CD4-positive, alpha-beta T cell treated with Interleukin-12 subunit alpha and Interleukin-12 subunit beta, for 1 hour (primary cell): ENCODE results near the gene SP140.
A peak's percentile ranks its signal among the peaks of the same experiment; 100 is the strongest.
"Not testable (repeated sequence)": the region's sequence is repeated elsewhere in the genome, so short reads cannot be mapped to it uniquely, and the experiment has no call there.

Experiments
- DNase-seq: peaks from one replicate; pipeline ENCODE4 v3.0.0-alpha.2; 2020

SP140 gene

DNA sequence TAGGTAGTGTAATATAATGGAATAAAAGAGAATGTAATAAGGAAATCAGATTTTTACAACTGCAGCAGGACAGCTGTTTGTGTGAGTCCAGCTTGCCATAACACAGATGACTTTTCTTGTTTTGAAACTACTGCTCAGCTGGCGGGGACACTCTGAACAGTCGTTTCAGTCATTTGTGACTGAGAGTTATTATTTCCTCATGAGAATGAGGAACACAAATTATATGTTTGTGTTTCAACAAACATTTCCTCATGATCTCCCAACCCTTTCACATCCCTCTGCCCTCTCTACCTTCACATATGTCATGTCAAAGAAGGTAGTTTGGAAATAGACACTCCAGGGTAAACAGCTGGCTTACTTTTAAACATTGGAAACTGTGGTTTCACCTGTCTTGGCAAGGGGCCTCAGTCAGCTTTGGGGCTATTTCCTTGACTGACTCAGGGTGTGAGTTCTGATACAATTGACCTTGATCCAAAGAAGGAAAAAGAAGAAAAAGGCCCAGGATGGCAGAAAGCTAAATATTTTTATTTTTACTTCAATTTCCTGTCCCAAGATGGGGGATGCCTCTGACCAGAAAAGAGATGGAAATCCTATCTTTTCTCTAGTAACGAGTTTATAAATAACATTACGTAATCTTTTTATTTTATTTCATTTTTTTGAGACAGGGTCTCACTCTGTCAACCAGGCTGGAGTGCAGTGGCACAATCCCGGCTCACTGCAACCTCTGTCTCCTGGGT is 102.0 kb downstream of the SP140 start:
- DNase-seq: no peak

DNA sequence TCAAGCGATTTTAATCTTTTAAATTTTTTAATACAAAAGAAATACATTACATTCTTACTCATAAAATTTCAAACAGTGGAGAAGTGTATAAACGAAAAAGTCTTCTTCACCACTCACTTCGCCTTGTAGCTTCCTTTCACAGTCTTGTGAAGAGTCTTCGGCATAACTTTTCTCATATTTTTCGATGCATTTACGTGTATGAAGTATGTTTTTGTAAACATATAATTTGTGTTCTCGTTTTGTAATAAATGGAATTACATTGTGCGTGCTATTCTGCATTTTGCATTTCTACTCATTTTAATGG is 102.6 kb downstream of the SP140 start:
- no peak for DNase-seq

DNA sequence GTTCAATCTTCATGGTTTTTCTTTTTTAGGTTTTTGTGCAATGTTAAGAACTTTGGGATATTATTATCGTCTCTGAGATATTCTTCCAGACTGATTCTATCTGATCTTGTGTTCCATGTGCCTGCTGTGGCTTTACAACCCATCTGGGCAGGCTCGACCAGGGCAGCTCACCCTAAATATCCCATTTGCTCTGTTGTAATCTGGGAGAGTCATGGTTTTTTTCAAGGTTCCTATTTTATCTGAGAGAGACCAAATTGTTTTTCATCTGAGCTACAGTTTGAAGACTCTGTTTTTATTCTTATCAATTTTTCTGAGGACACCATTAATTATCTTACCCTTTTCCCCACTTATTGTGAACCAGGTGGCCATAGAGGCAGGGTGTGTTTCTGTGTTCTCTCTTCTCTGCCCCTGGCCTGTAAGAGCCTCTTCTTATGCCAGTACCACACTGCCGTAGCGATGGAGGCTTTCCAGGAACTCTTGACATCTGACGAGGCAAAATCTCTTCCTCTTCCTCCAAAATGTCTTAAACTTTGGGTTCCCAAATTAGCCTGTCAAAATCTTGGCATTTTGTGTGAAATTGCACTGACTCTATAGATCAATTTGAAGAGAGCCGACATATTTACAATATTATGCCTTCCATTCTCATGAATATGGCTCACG is 104.5 kb downstream of the SP140 start:
- no peak for DNase-seq

DNA sequence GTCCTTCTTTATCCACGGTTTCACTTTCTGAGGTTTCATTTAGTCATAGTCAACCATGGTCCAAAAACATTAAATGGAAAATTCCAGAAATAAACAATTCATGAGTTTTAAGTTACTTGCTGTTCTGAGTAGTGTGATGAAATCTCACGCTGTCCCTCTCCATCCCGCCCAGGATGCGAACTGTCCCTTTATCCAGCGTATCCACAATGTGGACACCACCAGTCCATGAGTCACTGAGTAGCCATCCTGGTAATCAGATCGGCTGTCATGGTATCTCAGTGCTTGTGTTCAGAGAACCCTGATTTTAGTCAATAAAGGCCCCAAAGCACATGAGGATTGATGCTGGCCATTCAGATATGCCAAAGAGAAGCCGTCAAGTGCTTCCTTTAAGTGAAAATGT is 105.2 kb downstream of the SP140 start:
- no peak for DNase-seq

DNA sequence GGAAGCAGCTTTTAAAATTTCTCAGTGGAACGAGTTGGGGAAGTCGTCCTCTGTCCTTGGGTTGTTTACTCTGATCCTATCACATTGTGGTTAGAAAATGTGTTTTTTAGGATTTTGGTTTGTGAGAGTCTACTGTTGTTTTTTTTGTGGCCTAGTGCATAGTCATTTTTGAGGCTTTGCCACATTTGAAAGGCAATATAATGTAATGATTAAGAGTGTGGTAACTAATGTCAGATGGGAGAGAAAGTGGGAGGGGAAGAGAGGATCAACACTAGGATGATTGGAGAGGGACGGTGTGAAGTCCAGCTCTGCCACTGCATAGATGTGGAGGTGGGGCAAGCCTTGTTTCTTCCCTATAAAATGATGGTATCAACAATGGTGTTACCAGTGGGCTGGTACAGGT is 109.9 kb downstream of the SP140 start:
- DNase-seq: no peak

DNA sequence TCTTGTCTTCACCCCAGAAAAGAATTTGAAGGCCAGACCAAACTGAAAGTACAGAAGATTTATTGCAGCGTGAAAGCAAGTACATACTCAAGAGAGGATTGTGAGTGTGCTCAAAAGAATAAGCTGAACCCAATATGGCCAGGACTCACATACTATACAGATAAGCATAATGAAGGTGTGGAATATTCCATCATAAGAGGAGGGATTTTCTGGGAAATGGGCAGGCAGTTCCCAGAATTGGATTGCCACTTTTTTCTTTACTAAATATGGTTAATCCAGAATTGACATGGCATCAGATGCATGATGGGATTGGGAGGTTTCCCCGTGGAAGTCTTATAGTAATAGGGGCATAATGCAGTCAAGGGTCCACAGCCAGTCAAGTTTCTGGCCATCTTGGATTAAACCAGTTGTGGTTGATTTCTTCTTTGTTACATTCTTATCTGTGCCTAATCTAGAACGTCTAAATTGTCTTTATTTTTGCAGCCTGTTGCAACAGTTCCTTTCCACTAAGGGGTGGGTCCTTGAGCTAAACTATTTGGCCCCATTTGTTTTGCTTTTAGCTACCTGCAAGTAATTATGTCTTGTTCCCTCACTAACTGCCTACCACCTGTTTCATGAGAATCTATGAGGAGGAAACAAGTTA is 110.4 kb downstream of the SP140 start:
- DNase-seq: no peak

DNA sequence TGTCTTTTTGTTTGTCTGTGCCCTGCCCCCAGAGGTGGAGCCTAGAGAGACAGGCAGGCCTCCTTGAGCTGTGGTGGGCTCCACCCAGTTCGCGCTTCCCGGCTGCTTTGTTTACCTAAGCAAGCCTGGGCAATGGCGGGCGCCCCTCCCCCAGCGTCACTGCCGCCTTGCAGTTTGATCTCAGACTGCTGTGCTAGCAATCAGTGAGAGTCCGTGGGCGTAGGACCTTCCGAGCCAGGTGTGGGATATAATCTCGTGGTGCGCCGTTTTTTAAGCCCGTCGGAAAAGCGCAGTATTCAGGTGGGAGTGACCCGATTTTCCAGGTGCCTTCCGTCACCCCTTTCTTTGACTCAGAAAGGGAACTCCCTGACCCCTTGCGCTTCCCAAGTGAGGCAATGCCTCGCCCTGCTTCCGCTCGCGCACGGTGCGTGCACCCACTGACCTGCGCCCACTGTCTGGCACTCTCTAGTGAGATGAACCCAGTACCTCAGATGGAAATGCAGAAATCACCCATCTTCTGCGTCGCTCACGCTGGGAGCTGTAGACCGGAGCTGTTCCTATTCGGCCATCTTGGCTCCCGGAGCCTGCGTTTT is 116.5 kb downstream of the SP140 start:
- not testable (repeated sequence) for DNase-seq

DNA sequence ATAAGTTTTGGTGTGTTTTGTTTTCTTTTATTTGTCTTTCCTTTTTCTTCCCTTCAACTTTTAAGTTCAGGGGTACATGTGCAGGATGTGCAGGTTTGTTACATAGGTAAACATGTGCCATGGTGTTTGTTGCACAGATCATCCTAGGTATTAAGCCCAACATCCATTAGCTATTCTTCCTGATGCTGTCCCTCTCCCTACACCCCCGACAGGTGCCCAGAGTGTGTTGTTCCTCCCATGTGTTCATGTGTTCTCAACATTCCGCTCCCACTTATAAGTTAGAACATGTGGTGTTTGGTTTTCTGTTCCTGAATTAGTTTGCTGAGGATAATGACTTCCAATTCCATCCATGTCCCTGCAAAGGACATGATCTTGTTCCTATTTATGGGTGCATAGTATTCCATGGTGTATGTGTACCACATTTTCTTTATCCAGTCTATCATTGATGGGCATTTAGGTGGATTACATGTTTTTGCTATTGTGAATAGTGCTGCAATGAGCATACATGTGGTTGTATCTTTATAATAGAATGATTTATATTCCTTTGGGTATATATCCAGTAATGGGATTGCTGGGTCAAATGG is 117.6 kb downstream of the SP140 start:
- DNase-seq: not testable (repeated sequence)

DNA sequence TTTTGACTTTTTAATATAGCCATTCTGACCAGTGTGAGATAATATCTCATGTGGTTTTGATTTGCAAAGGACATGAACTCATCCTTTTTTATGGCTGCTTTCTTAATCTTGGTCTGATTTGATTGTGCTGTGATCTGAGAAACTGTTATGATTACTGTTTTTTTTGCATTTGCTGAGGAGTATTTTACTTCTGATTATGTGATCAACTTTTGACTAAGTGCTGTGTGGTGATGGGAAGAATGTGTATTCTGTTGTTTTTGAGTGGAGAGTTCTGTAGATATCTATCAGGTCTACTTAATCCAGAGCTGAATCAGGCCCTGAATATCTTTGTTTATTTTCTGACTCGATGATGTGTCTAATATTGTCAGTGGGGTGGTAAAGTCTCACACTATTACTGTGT is 118.2 kb downstream of the SP140 start:
- no peak for DNase-seq

DNA sequence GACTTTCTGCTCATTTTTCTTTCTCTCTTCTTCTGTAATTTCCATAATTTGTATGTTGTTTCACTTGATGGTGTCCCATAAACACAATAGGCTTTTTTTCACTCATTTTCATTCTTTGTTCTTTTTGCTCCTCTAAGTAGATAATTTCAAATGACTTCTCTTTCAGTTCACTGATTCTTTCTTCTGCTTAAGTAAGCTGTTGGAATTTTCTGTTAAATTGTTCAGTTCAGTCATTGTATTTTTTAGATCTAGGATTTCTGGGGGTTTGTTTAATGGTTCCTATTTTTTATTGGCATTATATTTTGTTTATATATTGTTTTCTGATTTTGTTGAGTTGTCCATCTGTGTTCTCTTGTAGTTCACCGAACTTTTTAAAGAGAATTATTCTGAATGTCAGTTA is 120.9 kb downstream of the SP140 start:
- DNase-seq: no peak

DNA sequence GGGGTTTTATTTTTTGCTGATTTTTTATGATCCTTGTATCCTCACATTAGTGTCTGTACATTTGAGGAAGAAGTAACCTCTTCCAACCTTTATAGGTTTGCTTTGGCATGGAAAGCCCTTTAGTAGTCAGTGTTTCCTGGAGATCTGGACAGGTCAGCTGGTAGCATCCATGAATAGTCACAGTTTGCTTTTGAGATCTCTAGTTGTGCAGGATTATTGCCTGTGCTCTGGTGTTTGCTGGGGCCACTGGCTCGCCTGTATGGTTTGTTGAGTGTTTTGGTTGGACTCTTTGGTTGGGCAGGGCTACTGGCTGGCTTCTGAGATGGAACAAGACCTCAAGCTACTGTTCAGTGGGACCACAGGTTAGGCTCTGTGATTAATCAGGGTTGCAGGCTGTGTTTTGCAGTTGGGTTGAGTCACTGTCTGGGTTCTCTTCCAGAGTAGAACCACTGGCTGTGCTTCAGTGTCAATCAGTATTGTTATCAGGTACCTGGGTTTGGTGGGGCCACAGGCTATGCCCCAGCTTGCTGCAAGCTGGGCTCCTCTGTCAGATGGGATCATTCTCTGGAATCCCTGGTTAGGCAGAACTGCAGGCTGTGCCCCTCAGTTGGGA is 121.5 kb downstream of the SP140 start:
- no peak for DNase-seq

DNA sequence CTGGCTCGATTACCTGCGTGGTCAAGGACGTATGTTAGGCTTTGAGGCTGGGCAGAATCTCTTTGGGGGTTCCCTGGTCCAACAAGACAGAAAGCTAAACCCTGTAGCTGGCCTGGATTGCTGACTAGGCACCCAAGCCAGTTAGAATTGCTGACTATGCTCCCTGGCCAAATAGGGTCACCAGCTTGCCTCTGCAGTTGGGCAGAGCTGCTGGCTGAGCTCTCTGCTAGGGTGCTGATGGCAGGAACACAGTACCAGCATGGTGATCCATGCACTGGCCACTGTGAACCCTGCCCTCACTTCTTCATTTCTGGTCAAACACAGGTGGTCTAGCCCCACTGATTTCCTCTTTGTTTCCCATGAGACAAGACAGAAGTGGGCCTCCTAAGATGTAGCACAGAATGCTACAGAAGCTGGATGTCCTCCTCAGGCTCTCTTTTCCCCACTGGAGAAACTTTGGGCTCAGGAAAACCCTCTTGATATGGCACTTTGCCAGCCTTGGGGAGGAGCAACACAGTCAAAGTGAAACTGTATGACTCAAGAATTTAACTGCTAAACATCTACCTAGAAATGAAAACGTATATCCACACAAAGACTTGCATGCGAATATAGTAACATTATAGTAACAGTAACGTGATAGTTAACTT is 122.2 kb downstream of the SP140 start:
- peak; percentile 33 for DNase-seq

DNA sequence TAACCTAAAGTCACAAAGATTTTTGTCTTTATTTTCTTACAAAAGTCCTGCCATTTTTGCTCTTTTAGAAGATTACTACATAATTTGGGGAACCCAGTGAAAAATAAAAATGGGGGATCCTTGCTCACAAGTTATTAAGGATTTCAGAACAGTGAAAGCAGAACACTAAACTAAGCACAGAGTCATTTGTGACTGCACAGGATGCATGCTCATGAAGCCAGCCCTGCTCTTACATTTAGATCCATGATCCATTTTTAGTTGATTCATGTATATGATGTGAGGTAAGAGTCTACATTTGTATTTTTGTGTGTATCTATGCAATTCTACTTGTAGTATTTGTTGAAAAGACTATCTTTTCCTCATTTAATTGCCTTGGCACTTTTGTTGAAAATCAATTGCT is 123.3 kb downstream of the SP140 start:
- DNase-seq: no peak

DNA sequence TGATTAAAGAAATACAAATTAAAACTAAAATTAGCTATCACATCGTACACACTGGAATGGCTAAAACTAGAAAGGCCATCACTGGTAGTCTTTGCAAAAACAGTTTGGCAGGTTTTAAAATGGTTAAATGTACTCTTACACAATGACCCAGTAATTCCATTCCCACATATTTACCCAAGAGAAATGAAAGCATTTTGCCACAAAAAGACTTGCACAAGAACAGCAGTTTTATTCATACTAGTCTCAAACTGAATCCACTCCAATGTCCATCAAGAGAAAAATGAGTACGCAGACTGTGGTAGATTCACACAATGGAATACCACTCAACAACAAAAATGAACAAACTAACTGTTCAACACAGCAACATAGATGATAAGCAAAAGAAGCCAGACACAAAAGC is 130.5 kb downstream of the SP140 start:
- no peak for DNase-seq

DNA sequence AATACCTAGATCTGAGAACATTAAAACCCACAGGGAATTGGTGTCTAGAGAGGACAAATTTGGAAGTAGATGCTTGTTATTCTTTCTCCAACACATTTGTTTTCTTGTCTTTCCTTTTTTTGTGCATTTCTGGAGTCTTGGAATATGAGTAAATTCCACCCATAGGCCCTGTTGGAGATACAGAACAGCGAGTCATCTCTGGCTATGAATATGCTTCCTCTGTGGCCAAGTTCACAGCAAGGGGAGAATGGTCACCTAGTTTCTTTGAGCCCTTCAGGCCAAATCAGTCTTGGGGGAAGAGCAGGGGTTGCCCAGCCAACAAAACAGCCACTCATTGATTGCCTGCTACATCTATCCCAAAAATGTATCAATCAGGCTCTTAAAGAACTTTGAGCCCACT is 132.8 kb downstream of the SP140 start:
- no peak for DNase-seq

DNA sequence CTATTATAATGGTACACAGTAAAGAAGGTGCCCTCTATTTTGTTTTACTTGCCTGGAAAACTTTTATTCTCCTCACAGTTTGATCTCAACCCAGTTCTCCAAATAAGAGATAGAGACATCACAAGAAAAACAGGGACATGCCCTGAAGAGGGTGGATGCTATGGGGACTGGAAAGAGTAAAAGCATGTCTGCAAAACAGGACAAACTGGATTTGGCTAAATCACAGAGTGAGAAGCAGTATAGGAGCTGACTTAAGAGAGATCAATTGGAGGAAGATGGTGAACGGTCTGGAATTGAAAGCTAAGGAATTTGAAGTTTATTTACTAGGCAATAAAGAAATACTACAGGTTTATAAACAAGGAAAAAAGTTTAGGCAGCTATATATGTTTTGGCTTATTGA is 134.5 kb downstream of the SP140 start:
- DNase-seq: no peak

DNA sequence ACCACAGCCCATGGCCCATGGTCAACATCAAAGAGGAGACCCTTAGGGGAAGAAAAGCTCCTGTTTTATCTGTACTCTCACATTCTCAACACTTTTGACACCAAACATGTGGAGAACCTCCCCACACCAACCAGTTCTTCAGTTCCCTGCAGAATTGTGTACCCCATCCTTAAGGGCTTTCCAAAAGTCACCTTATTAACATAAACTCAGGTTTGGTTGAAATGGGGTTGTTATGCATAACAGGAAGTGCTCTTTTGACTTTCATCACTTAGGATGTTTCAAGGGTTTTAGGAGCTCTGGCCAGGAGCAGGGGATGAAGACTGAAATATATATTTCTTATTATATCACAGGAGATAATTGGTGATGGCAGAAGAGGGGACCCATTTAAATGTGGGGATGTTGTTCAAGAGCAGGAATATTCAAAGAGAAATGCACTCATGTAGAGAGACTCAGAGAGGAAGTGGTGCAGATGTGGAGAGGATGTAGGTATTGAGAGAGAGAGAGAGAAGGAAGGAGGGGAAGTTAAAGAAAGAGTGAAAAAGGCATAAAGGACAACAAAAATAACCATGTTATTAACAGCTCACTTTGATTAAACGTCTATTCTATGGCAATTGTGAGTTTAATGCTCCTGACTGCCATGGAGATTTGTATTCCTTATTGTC is 136.6 kb downstream of the SP140 start:
- no peak for DNase-seq
